ENCODE data around the gene CNTN5. TPM values are rescaled to one million over a fixed set of nuclear protein-coding genes. Genes with fewer than 3 reads are reported as not detected.

The CNTN5 gene
- total RNA-seq, 4 donors from 2014 or later, result not detected

DNA sequence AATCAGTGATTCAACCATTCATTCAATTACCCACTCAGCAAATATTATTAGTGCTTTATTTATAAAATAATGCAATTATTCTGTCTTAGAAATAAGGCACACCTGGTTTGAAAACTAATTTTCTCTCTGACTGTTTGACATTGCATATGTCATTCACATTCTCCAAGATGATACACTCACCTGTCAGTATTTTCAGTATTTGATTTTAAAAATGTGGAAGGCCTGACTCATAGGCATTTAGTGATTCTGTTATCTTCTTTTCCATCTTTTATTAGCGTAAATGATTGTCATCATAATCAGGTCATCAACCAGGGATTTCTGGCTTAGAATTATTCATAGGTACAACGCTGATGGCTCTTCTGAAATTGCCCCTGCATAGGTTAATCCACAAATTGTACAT lies 480.9 kb downstream of the CNTN5 start:
- TF ChIP-seq, protein P1, sequence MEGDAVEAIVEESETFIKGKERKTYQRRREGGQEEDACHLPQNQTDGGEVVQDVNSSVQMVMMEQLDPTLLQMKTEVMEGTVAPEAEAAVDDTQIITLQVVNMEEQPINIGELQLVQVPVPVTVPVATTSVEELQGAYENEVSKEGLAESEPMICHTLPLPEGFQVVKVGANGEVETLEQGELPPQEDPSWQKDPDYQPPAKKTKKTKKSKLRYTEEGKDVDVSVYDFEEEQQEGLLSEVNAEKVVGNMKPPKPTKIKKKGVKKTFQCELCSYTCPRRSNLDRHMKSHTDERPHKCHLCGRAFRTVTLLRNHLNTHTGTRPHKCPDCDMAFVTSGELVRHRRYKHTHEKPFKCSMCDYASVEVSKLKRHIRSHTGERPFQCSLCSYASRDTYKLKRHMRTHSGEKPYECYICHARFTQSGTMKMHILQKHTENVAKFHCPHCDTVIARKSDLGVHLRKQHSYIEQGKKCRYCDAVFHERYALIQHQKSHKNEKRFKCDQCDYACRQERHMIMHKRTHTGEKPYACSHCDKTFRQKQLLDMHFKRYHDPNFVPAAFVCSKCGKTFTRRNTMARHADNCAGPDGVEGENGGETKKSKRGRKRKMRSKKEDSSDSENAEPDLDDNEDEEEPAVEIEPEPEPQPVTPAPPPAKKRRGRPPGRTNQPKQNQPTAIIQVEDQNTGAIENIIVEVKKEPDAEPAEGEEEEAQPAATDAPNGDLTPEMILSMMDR (IDR thresholded peaks at IDR 0.05; ENCODE audit: low read depth), result no peak

DNA sequence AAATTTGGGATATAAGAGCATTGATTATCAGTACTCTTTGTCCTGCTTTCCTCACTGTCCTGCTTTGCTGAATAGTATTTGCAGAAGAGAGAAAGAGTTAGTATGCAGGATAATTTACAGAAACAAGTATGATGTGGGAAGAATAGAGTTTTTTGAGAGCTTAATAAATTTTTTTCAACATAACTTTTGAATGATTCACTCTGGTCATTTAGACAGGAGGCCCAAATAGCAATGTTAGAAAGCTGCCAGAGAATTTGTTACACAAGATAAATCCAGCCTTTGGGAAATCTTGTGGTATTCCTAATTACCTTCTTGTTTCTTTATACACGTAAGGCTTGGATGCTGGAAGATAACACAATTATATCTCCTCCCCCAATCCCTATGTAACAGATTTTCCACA lies 484.6 kb downstream of the CNTN5 start:
- TF ChIP-seq, protein P1 (IDR thresholded peaks at IDR 0.05; ENCODE audit: low read depth), result no peak

DNA sequence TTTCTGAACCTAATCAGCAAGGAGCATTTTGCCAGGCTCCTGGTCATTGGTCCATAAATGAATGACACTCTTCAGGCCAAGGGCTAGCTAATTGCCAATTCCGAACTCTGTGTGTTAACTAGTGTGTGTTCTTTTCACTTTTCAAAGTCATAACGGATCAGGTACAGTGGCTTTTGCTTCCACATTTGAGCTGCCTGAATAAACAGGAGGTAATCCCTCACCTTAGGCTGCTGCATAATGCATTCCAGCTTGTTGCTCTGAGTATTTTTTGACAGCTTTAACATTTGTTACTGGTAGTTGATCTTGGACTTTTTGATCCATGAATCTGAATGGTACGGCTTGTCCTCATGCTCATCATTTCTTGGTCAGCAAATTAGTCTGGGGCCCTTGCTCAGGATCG lies 485.1 kb downstream of the CNTN5 start:
- TF ChIP-seq, protein P1 (IDR thresholded peaks at IDR 0.05; ENCODE audit: low read depth), result no peak

DNA sequence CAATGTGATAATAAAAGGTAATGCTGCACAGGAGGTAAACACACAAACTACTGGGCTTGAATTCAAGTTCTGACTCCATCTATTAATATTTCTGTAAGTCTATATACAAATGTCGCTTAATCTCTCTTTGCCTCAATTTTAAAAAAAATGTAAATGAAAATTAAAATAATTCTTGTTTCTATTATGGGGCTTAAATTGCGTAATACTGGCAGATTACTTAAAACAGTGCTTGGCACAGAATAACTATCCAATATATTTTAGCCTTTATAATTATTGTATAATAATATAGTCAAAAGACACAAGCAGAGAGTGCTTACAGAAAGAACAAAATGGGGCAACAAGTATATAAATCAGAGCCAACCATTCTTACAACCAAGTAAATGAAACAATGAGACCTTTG lies 489.1 kb downstream of the CNTN5 start:
- TF ChIP-seq, protein P1 (IDR thresholded peaks at IDR 0.05; ENCODE audit: low read depth), result no peak

DNA sequence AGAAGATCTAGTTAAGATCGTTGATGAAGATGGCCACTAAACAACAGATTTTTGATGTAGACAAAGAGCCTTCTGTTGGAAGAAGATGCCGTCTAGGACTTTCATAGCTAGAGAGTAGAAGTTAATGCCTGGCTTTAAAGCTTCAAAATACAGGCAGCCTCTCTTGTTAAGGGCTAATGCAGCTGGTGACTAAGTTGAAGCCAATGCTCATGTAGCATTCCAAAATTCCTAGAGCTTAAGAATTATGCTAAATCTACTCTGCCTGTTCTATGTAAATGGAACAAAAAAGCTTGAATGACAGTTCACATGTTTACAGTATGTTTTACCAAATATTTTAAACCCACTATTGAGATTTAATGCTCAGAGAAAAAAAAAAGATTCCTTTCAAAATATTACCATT lies 492.6 kb downstream of the CNTN5 start:
- TF ChIP-seq, protein P1 (IDR thresholded peaks at IDR 0.05; ENCODE audit: low read depth), result no peak

DNA sequence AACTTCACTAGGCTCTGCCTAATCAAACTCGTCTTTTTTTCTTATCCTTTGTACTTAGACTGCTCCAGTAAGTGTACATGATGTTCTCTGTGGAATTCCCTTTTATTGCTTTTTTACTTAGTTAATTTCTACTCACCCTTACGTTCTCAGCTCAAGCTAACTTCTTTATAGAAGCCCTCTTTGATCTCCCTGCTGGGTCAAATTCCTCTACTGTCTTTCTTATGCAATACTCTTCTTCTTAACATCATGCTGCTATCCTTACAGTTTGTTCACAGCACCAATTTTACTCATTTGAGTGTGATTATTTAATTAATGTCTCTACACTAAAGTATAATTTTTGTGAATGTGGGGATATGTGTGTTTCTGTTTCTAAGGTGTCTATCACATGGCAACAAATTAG lies 498.3 kb downstream of the CNTN5 start:
- TF ChIP-seq, protein P1 (IDR thresholded peaks at IDR 0.05; ENCODE audit: low read depth), result no peak

DNA sequence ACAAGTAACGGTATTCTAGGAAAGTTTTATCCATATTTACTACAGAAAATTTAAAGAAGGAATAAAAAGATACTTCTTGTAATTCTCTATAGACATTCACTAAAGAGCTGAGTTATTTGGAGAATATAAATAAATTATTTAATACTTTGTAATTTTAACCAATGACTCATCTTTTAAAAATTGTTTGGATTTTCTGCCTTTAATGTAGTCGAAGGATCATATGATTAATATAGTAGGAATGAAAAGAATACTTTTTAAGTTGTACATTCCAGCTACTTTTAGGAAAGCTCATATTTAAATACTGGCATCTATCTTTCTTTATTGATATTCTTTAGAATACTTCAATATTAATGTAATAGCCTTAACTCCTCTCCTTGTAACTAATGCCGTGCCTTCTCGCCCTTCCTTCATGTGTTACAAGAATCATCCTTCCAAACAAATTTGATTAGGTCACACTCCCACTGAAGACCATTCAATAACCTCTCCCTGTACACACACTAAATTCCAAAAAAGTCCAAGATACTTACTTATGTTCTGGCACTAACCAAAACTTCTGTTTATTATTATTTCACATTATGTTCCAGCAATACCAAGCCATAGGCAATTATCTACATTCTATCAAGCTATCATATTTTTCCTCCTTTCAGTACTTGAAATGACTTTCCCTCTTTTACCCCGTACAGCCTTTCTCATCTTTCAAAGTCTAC lies 501.9 kb downstream of the CNTN5 start:
- TF ChIP-seq, protein P1 (IDR thresholded peaks at IDR 0.05; ENCODE audit: low read depth), result no peak

Data from subcutaneous adipose tissue (tissue), 4 donors.